Middle frontal gyrus (tissue), 1 donor: ENCODE results near the gene ADGRG7.
A peak's percentile ranks its signal among the peaks of the same experiment; 100 is the strongest.

Source experiments
- DNase-seq: peaks from one replicate; pipeline ENCODE4 v3.0.0-alpha.2; 2015; ENCODE audit warnings: low spot score; ENCODE audit errors: extremely low spot score

Gene ADGRG7

GRCh38 chr3:100697172-100697571, 87.8 kb downstream of the ADGRG7 start:
- no peak for DNase-seq

- DNase-seq: no peak
Measured at GRCh38 chr3:100697723-100698285, 88.4 kb downstream of the ADGRG7 start.

- no peak for DNase-seq
Measured at GRCh38 chr3:100698736-100699135, 89.3 kb downstream of the ADGRG7 start.

GRCh38 chr3:100700708-100701107, 91.3 kb downstream of the ADGRG7 start:
- no peak for DNase-seq

- no peak for DNase-seq
Measured at GRCh38 chr3:100702082-100702979, 92.9 kb downstream of the ADGRG7 start.

GRCh38 chr3:100702980-100703345, 93.6 kb downstream of the ADGRG7 start:
- no peak for DNase-seq

GRCh38 chr3:100703865-100704264, 94.5 kb downstream of the ADGRG7 start:
- DNase-seq: no peak

- no peak for DNase-seq
Measured at GRCh38 chr3:100706365-100706764, 97.0 kb downstream of the ADGRG7 start.

GRCh38 chr3:100708644-100708988, 99.2 kb downstream of the ADGRG7 start:
- no peak for DNase-seq

GRCh38 chr3:100708989-100709841, 99.8 kb downstream of the ADGRG7 start, which contains the start of gene TFG:
TSS of gene TFG (plus strand) at chr3:100709494. CDS start at chr3:100713686, 4,192 bp downstream.
- DNase-seq: peak; percentile 96

GRCh38 chr3:100709842-100710260, 100.5 kb downstream of the ADGRG7 start:
- DNase-seq: no peak

- no peak for DNase-seq
Measured at GRCh38 chr3:100710261-100710968, 101.0 kb downstream of the ADGRG7 start.

GRCh38 chr3:100715176-100715575, 105.8 kb downstream of the ADGRG7 start:
- DNase-seq: no peak

GRCh38 chr3:100717063-100717462, 107.7 kb downstream of the ADGRG7 start:
- DNase-seq: no peak

- DNase-seq: no peak
Measured at GRCh38 chr3:100717637-100718487, 108.5 kb downstream of the ADGRG7 start.

- no peak for DNase-seq
Measured at GRCh38 chr3:100719136-100719535, 109.7 kb downstream of the ADGRG7 start.

GRCh38 chr3:100720426-100720825, 111.0 kb downstream of the ADGRG7 start:
- no peak for DNase-seq

GRCh38 chr3:100725935-100726513, 116.6 kb downstream of the ADGRG7 start:
- no peak for DNase-seq

GRCh38 chr3:100726706-100727105, 117.3 kb downstream of the ADGRG7 start:
- DNase-seq: no peak

- no peak for DNase-seq
Measured at GRCh38 chr3:100730524-100730923, 121.1 kb downstream of the ADGRG7 start.
